Umbilical cord (tissue), 2 donors: ENCODE measurements around the gene TBC1D16. TPM values are rescaled to one million over a fixed set of nuclear protein-coding genes. Genes with fewer than 3 reads are reported as not detected.
A peak's percentile ranks its signal among the peaks of the same experiment; 100 is the strongest.

Source experiments
- DNase-seq: peaks from one replicate; pipeline ENCODE4 v3.0.0-alpha.2; 2015; ENCODE audit warnings: low spot score
- total RNA-seq: library from RNA; depleted of rRNA; stranded (reverse); fragments of >200 nt; gene quantifications from one replicate; pipeline ENCODE4 v1.2.3, GENCODE V29; 2014; ENCODE audit warnings: low replicate concordance; ENCODE audit not compliant: insufficient read depth

TBC1D16 gene
- total RNA-seq, 1 donor from 2014 or later = 21.7 TPM

DNA sequence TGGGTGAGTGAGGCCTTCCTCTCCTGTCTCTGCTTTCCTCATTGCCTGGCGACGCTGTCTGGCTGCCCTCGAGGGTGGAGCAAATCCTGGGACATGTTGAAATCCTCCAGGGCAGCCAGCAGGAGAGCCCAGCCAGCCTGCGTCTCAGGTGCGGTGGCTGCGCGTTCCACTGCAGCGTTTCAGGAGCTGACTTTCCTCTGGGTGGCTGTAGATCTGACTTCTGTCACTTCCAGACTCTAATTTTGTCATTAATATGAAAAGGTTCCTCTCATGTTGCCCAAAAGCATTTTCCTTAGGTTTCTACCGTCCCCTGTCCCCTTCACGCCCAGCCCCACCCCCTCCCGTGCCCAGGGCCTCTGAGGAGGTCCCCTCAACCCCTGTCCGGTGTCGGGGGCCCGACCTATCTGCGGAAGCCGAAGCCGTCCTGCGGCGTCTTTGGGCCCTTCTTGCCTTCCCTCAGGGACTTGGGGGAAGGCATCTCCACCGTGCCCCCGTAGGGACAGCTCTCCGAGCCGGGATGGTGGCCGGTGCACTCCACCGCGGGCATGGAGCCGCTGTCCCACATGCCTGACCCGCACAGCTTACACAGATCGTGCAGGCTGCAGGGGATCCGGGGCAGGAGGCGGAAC is 95.1 kb downstream of the TBC1D16 start:
- no peak for DNase-seq

DNA sequence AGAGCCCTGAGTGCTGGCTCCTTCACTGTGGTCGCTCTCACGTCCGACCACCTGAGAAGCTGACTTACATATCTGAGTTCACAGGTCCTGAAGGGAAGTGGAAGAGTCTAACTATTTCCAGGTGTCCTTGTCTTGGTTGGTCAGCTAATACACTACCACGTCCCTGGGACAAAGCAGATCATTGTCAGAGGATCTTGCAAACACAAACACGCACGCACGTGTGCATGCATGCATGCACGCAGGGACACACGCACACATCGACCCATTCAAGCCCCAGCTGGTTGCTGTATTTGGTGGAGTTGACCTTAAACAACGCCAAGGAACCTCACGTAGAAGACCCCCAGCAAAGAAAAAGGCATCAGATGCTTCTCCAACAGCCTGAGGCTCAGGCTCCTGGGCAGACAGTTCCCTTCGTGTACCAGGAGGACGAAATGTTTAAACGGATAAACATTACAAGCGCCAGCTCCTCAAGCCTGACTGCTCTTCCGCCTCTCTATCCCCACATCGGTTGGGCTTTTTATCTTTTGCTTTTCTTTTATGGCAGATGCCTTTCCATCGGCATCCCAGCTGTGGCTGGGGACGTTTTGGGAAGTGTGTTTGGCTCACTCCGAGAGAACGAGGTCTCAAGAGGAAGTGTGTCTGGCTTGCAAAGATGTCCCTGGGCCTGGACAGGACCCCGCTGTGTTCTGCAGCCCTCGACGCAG is 95.8 kb downstream of the TBC1D16 start:
- DNase-seq = no peak

GRCh38 chr17:79939094-79939435 is 96.6 kb downstream of the TBC1D16 start:
- no peak for DNase-seq

DNA sequence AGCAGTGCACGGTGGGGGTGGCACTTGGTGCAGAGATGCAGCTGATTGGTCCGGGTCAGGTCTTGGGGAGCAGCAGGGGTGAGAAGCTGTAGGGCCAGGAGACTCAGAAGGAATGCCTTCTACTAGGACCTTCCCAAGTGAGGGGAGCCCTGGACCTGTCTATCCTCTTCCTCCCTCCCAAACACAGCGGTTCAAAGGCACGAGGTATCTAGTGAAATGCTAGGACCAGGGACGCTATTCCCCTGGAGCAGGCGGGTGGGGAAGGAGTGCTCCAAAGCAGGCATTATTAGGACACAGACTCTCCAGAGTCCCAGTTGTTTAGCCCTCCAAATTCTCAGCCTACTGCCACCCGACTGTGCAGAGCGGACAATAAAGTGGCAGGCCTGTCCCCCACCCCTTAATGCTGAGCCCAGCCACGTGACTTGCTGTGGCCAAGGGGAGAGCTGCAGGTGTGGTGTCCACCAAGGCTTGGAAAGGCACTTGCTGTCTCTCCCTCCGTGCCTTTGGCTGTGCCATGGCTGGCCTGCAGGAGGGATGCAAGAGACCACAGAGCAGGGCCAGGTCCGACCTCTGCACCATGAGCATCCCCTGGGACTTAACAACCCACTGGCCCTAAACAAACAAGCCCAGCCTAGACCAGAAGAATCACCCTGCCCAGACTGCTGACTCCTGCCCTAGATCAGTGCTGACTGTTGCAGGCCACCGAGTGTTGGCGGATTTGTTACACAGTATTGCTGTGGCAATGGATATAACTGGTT is 97.2 kb downstream of the TBC1D16 start:
- no peak for DNase-seq

DNA sequence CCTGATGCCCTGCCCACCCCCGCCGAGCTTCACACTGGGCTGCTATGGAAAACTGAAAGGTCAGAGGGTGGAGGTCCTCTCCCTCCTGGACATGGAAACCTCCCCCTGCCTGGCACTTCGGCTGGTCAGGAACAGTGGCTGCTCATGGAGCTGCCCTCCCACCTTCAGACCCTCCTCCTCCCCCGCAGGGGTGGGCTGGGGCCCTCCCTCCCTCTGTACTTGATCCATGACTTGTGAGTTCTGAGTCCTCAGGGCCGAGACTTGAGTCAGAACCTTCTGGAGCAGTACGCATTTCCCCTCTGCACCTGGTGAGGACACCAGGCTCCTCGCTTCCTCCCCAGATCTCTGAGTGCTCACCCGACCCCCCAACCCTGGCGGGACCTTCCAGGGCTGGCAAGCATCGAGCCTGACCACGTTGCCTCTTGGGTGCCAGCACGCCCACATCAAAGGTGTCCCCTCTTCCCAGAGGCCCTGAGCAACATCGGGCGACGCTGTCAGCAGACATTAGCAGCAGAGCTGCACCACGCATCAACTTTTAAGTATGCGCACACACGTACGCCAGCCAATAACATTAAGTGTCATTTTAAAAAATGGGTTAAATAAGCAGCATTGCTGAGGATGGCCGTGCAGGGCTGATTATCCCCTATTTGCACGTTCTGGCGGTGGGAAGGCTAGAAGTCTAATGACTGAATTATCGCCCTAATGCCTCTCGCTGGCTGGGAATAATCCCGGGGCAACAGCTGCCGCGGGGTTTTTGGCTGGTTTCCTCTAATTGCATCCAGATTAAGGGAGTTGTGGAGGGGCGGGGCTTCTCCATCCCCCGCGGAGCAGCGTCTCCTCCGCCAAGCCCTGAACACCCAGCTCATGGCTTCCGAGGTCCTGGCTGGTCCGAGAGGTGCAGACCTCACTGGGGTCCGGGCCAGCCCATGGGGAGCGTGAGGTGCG is 98.0 kb downstream of the TBC1D16 start:
- DNase-seq = no peak

DNA sequence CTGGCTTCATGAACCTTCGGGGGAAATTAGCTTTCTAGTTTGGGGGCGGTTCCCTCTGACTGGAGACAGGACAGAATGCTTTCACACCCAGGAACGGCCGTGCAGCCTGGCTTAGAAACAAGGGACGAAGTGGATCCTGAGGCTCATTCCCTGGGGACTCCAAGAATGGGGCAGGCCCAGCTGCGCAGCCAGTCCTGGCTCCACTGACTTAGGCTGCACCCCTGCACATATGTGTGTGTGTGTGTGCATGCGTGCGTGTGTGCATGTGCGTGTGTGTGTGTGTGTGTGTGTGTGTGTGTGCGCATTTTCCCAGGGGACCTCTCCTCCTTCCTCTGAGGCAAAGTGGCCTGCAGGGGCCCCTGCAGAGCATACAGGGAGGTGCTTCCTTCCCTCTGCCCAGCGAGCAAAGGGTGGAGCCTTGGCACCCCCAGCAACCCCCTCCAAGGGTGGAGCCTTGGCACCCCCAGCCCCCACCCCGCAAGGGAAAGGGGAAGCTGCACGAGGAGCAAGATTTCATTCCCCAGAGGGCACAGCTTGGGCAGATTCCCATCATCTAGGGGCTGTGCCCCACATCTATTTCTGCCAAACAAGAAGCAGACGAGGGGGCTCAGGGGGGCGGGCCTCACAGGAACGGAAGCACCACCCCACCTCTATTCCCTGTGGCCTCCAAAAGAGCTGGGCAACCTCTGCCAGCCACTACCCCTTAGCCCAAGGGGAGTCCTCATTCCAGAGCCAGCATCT is 98.9 kb downstream of the TBC1D16 start:
- DNase-seq = no peak

- DNase-seq = no peak
Measured at GRCh38 chr17:79936050-79936449, 99.6 kb downstream of the TBC1D16 start.

DNA sequence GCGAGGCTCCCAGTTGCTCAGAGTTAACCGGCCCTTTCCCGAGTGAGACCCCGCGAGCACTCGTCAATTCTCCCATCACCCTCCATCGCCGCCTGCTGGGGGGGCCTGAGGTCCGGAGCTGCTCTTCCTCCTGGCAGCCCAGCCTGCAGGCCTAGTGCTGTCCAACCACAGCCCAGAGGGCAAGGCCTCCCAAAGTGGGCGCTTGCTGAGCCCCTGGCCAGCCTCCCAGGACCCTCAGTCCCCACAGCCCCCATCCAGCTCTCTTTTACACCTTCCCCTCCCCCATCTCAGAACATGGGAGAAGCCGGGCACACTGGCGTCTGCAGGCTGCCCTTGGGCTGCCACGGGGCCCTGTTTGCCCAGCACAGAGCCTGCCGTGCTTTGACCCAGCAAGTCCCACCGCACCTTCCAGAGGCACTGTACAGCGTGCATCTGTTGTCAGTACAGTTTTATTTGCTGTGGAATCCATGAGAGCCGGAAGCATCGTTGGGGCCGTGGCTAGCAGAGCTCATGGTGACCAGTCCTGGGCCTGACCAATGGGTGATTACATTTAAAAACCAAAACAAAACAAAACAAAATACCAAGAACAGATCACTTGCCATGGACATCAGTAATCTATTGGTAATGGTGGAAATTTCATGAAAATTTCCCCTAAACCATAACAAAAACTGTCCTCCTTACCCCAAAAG is 100.3 kb downstream of the TBC1D16 start:
- no peak for DNase-seq

GRCh38 chr17:79934653-79934970 is 101.1 kb downstream of the TBC1D16 start:
- no peak for DNase-seq

GRCh38 chr17:79933863-79934652 is 101.6 kb downstream of the TBC1D16 start:
- DNase-seq = no peak

DNA sequence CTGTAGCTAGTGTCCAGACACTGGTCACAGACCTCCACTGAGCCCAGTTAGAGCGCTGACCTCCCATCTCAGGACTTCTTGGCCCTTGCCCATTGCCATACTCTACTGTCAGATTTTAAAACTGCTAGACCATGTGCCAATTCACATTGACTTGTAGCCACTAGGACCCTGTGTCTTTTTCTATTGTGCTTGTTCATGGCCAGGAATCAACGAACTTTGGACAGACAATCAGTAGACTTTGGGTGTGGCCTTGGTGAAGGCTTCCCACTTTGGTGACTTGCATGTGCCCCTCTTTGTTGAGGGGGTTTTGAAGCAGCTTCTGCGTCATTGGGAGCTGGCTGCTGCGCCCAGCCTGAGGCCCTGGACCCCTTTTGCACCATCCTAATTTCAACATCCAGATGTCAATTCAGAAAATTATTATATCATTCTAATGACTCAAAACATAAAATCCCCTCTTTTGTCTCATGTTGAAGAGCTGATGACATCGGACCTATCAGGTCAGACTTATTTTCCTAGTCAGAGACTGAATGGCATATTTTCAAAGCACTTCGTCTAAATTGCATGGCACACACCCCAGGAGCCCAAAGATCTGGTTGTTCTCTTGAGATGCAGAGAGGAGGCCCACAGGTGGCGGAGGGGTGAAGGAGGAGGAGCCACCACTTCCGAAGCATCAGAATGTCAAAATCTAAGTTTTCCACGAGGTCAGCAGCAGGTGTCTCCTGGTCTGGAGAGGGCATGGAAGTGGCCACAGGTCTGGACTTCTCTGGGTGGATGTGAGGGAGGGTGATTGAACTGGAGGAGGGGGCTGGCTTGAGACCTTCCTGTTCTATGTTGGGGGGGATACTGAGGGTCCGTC is 103.0 kb downstream of the TBC1D16 start:
- no peak for DNase-seq

GRCh38 chr17:79931817-79932309 is 103.8 kb downstream of the TBC1D16 start:
- no peak for DNase-seq

DNA sequence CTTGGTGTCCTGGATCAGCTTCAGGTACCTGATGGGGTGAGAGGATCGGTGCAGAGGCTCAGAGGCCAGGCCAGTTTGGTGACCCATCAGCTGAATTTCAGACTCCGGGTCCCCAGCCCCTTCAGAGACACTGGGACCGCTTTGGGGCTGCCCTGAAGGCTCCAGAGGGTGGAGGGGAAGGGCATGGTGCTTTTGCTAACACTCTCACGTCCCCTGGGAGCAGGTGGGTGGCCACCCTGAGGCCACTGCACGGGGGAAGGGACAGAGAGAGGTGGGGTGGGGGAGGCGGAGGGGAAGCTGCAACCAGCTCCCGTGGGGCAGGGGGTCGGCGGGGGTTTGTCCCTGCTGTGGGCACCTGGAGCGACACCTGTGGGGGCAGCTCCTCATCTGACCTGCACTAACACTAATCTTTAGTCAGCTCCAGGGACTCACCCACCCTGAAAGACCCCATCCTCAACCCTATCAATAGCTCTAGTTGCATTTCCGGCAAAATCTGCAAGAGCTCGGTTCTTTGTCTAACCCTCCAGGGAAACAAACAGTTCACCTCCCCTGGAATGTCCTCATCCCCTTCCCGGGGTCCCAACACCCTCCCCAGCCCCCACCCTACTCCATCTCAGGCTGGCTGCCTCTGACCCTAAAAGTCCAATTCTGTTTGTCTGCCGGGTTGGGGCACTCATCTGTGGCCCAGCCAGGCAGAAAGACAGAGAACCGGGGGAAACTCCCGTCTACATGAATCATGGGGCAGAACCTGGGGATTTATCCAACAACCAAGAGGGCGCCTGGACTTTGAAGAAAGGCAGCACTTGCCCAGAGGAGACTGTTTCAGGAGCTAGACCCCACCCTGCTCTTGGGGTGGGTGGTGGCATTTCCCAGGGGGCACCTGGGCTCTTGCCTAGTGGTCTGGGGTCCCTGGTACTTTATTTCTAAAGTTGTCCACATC is 104.5 kb downstream of the TBC1D16 start:
- peak; percentile 45 for DNase-seq

DNA sequence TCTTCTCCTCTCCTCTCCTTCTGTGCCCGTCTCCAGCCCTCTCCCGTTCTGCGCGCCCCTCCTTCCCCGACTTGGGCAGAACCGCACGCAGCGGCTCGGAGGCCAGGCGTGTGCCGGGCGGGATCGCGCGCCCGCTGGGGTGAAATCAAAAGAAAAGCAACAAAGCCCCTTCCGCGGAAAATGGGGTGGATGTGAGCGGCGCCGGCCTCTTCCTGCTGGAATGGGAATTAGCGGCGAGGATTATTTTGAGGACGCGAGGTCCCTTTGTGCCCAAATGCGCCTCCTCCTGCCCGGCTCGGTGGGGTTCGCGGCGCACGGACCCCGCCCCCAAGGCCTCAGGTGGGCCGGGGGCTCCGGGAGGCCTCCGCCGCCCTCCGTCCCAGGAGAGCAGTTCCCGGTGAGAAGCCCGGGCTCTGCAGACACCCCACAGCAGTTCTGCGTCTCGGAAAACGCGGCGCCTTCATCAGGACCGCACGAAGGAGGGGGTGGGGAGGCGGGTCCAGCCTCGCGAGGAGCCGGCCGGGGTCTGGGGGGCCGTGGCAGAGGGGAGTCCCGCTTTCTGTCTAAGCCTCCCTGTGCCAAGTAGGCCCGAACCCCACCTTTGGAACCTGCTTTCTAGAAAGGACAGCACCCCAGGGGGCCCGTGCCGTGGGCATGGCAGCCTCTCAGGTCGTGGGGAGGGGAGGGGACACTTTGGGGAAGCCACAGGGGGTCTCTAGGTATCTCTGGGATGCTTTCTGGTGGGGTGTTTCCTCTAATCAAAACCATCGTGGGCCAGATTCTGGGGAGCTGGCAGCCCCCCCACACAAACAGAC is 105.4 kb downstream of the TBC1D16 start:
- no peak for DNase-seq

DNA sequence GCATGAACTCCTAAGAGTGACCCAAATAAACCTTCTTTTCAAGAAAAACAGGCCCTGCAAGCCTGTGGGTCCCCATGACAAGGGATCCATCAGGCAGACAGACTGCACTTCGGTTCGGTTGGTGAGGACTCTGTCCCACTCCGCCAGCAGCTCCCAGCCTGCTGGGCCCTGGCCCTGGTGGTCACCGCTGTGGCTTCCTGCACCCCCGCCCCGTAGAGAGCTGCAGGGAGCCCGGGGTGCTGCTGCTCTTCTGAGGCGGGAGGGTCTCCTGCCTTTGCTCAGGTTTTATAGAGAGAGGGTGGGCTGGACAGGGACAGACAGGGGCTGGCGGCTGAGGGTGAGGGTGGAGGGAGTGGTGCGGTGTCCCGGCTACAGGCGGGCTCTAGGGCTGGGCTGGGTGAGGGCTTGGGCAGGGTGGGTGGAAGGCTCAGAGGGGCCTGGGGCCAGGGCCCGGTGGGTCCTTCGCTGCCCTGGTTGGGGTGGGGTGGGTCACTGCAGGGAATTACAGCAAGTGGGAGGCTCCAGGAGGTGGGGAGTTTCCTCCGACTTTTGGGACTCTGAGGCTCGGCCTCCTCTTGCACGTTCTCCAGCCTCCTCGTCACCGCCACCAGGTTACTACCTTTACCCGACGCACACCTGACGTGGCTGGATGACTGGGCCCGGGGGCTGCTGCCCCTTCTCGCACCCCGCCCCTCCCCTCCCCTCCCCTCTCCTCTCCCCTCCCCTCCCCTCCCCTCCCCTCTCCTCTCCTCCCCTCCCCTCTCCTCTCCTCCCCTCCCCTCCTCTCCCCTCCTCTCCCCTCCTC is 106.2 kb downstream of the TBC1D16 start:
- DNase-seq = no peak
